ENCODE measurements around the gene ANKZF1. TPM values are rescaled to one million over a fixed set of nuclear protein-coding genes. Genes with fewer than 3 reads are reported as not detected.

The ANKZF1 gene
- total RNA-seq, 4 donors from 2014 or later: 16.8 to 62.5 (median 52.7) TPM

- no peak for TF ChIP-seq CTCF (IDR thresholded peaks at IDR 0.05; ENCODE audit: low read depth)
Observed at GRCh38 chr2:219284501-219285372, 55.1 kb downstream of the ANKZF1 start.

- no peak for TF ChIP-seq CTCF (IDR thresholded peaks at IDR 0.05; ENCODE audit: low read depth)
Observed at GRCh38 chr2:219285373-219285735, 55.7 kb downstream of the ANKZF1 start.

- no peak for TF ChIP-seq CTCF (IDR thresholded peaks at IDR 0.05; ENCODE audit: low read depth)
Observed at GRCh38 chr2:219285894-219286425, 56.4 kb downstream of the ANKZF1 start.

Other genes starting within 250 kb of the ANKZF1 start
- gene FEV, start 244.6 kb upstream of the ANKZF1 start, total RNA-seq: not detected
- gene CRYBA2, start 236.4 kb upstream of the ANKZF1 start, total RNA-seq: not detected
- not detected for gene CFAP65, start 188.3 kb upstream of the ANKZF1 start, total RNA-seq
- gene IHH, start 168.9 kb upstream of the ANKZF1 start, total RNA-seq: under 1 TPM in 1 of 4 donors, not detected in 3; 0.33 TPM
- gene NHEJ1, start 69.0 kb upstream of the ANKZF1 start, total RNA-seq: 10 to 100 TPM; 14.3 to 27.7 (median 19.4) TPM
- under 1 TPM; 0.38 to 0.82 (median 0.67) TPM for gene SLC23A3, start 59.8 kb upstream of the ANKZF1 start, total RNA-seq
- gene CNPPD1, start 52.9 kb upstream of the ANKZF1 start, total RNA-seq: 10 to 100 TPM; 35.9 to 55.5 (median 44.2) TPM
- 10 to 100 TPM; 30.7 to 67.0 (median 62.9) TPM for gene RETREG2, start 51.5 kb upstream of the ANKZF1 start, total RNA-seq
- gene ZFAND2B, start 23.0 kb upstream of the ANKZF1 start, total RNA-seq: 10 to 100 TPM; 28.0 to 60.3 (median 43.7) TPM
- gene ABCB6, start 10.8 kb upstream of the ANKZF1 start, total RNA-seq: 10 to 100 TPM in 3 of 4 donors, 1 to 10 TPM in 1; 8.2 to 31.6 (median 24.7) TPM
- 10 to 100 TPM; 29.0 to 54.1 (median 30.3) TPM for gene ATG9A, start 170 bp upstream of the ANKZF1 start, total RNA-seq
- 10 to 100 TPM in 3 of 4 donors, 1 to 10 TPM in 1; 2.9 to 12.2 (median 11.0) TPM for gene GLB1L, start 15.6 kb downstream of the ANKZF1 start, total RNA-seq
- 10 to 100 TPM; 13.7 to 22.2 (median 15.4) TPM for gene STK16, start 15.7 kb downstream of the ANKZF1 start, total RNA-seq
- not detected for gene TUBA4B, start 23.4 kb downstream of the ANKZF1 start, total RNA-seq
- gene TUBA4A, start 24.1 kb downstream of the ANKZF1 start, total RNA-seq: 10 to 100 TPM in 2 of 4 donors, 1 to 10 TPM in 2; 7.2 to 31.8 (median 9.2) TPM
- gene DNAJB2, start 49.6 kb downstream of the ANKZF1 start, total RNA-seq: 10 to 100 TPM; 44.7 to 77.0 (median 51.1) TPM
- gene PTPRN, start 79.6 kb downstream of the ANKZF1 start, total RNA-seq: not detected
- gene RESP18, start 102.9 kb downstream of the ANKZF1 start, total RNA-seq: not detected
- gene DNPEP, start 158.1 kb downstream of the ANKZF1 start, total RNA-seq: 10 to 100 TPM; 45.0 to 98.5 (median 54.1) TPM
- 10 to 100 TPM in 2 of 4 donors, 1 to 10 TPM in 2; 3.1 to 28.8 (median 13.3) TPM for gene DES, start 188.6 kb downstream of the ANKZF1 start, total RNA-seq
- gene SPEG, start 205.0 kb downstream of the ANKZF1 start, total RNA-seq: 1 to 10 TPM in 3 of 4 donors, under 1 TPM in 1; 0.49 to 5.9 (median 2.9) TPM